Posterior vena cava (tissue), 2 donors: ENCODE data around the gene FAH. TPM values are rescaled to one million over a fixed set of nuclear protein-coding genes. Genes with fewer than 3 reads are reported as not detected.

ENCODE experiments used
- DNase-seq: peaks from one replicate; pipeline ENCODE4 v3.0.0-alpha.2; 2020; ENCODE audit warnings: low spot score
- intact Hi-C, 2 donors: fragments of 100-400 bp; cut with DNase I; formaldehyde crosslinking; loops; one replicate each; pipeline versions ENCODE4 v1.14.1 to v1.14.2; 2022 to 2023
- total RNA-seq, 2 donors: library from RNA; stranded (reverse); fragmentation: NEBNext Ultra II Directional; extraction: Animal tissue kit (Norgen Biotek cat#: 25700); gene quantifications; one replicate each; pipeline ENCODE4 v1.2.1, GENCODE V29; 2021
- donor health status: DM: yes; HTN: yes; CAD: no.
- donor health status: DM: yes; HTN: yes; CAD: no.

Gene FAH
- total RNA-seq, 2 donors from 2014 or later: 20.5 to 22.4 TPM

DNA sequence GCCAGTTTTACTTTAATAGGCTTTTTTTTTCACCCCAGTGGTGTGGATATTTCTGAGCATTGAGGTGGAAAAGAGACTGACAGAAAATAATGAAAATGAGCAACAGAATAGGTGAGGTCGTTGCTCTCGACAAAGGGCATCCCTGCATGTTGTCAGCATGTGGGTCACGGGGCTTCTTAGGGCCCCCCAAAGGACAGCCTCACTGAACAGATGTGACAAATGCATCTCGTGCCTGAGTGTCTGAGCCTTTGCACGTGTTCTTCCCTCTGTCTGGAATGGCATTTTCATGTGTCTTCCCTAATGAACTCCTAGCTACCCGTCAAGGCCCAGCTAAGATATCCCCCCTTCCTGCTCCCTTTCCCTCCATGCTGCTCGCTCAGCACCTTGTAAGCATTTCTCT is 31.8 kb downstream of the FAH start:
- intact Hi-C loops: no loop called here
- peak; percentile 12 for DNase-seq

DNA sequence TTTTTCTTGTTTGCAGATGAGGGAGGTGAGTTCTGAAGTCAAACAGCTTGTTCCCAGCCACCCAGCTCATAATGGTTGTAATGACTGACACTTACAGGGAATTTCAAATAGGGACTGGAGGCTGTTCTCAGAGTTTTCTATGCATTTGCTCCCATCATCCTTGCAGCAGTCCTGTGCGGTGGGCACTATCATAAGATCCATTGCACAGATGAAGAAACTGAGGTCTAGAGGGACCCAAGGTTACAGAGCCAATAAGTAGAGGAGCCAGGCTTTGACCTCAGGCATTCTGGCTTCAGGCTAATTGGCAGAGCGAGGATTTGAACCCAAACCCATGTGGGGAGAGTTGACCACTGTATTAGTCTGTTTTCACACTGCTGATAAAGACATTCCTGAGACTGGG is 32.4 kb downstream of the FAH start:
- peak; percentile 2 for DNase-seq
- intact Hi-C loops: no loop called here

DNA sequence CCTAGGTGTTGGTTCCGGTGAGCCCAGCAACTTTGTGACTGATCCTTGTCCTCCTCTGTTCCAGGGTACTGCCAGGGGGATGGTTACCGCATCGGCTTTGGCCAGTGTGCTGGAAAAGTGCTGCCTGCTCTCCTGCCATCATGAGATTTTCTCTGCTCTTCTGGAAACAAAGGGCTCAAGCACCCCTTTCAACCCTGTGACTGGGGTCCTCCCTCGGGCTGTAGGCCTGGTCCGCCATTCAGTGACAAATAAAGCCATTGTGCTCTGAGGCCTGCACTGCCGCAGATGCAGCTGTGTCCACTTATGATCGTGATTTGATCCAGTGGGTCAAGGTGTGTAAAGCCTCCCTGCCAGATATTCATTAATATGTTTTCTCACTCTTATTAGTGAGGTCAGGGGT is 33.3 kb downstream of the FAH start:
- intact Hi-C loops: no loop called here
- DNase-seq: no peak

DNA sequence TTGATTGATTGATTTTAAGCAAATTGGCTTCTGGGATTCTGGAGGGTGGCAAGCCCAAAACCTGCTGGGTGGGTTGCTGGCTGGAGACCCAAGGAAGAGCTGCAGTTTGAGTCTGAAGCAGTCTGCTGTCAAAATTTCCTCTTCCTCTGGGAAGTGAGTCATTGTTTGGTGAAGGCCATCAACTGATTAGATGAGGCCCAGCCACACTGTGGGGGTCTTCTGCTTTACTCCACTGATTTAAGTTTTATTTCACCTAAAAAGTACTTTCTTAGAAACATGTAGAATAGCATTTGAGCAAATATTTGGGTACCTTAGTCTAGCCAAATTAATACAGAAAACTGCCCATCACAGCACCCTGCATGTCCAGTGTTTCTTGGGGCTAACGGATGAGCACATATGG is 33.8 kb downstream of the FAH start:
- intact Hi-C loops: no loop called here

DNA sequence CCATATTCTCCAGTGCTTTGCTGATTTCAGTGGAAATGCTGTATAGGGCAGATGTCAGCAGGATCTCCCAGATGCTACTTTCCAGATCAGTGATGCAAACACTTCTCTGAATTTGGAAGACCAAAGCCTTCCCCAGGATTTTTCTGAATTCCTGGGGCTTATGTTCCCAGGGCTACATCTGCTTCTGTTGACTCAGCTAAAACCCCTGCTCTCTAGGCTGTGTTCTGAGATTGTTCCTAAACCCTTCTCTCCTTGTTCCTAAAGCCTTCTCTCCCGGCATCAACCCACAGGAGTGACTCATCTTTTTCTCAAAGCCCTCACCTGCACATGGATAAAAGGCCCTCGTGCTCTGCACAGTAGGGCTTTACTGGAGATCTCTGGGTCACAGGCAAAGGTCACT is 35.5 kb downstream of the FAH start:
- intact Hi-C loops: no loop called here
- no peak for DNase-seq

More for the DNA sequence above, 33.8 kb downstream of the FAH start:
- DNase-seq: no peak

DNA sequence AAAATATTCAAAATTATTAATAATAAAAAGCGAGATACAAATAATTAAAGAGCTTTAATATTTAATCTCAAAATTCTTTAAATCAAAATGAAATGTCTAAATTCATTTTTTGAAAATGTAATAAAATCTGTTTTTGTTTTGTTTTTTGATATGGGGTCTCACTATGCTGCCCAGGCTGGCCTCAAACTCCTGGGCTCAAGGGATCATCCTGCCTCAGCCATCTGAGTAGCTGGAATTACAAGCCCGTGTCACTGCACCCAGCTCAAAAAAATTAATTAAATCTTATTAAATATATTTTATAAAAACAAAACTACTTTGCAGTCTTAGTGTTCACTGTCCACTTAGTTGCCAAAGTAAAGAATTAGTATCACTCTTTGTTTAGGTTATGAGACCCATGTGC is 38.4 kb downstream of the FAH start:
- intact Hi-C loops: no loop called here
- DNase-seq: no peak

DNA sequence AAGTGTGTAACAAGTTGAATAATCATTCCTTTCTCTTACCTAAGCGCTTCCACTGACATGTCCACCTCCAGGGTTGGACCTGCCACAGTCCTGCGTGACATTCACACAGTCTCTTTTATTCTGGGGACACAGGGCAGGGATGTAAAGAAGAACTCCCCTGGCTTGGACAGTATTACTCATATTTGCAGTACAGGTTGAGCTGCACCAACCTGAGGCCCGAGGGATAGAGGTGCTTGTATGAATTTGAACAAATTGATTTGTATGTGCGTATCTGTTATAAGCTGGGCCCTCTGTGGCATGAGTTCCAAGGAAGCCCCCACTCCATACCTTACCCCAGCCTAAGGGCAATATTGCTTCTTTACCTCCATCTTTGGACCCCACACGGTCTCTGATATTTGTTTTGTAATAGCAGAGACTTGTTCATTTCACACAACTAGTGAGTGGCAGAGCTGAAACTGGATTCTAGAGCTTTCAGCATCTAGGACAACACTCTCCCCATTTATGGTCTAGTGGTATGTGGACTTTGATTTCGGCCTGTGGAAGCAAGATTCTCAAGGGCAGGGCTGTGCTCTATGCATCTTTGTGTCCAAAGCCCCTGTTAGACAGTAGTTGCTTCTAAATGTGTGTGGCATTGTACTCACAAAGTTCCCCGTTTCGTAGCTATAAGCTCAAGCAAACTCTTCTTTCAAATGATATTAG is 39.2 kb downstream of the FAH start:
- intact Hi-C loops: no loop called here
- DNase-seq: no peak

DNA sequence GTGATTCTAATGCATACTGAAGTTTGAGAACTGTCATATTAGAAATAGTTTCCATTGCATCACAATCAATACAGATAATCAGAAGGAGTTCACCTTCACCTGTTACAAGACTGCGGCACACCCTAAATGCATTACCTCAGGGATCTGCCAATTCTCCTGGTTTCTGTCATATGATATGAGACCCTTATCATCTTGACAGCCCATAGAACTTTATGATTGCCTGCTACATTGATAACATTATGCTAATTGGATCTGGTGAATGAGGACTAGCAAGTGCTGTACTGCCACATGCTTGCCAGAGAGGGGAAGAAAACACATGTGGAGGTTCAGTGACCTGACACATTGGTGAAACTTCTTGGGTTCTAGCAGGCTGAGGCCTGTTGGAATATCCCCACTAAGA is 41.4 kb downstream of the FAH start:
- no peak for DNase-seq
- intact Hi-C loops: no loop called here

DNA sequence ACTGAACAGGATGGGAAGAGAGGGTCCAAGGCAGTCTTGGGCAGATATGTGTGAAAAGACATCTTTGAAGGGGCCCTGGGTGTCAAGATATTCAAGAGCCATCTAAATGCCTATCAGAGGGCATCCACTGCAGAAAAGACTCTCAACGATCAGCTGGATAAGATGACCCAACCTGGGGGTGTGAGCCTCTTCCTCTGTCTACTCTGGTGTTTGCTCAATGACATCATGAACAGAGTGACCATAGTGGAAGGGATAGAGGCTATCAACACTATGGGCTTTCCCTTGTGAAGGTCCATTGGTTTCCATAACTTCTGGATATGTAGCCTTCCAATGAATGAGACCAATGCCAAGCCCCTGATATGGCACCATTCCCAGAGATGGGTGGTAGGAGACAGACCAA is 42.1 kb downstream of the FAH start:
- intact Hi-C loops: no loop called here
- DNase-seq: no peak

DNA sequence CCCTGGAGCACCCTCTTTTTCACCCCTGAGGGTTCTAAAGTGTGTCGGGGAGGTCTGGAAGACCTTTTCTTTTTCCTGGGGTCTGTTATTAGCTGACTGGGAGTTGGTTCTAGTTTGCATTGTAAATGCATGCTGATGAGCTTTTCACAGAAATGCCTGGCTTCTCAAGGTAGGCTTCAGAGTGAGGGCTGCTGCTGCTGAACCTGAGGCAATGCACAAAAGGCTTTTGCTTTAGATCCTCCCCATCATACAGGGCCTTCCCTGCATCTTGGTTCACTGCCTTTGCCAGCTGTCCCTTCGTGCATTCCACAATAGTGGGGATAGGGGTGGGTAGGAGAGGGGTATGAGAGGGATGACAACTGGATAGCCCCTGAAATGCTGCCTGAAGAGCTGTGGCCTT is 46.6 kb downstream of the FAH start:
- intact Hi-C loops: no loop called here
- no peak for DNase-seq

DNA sequence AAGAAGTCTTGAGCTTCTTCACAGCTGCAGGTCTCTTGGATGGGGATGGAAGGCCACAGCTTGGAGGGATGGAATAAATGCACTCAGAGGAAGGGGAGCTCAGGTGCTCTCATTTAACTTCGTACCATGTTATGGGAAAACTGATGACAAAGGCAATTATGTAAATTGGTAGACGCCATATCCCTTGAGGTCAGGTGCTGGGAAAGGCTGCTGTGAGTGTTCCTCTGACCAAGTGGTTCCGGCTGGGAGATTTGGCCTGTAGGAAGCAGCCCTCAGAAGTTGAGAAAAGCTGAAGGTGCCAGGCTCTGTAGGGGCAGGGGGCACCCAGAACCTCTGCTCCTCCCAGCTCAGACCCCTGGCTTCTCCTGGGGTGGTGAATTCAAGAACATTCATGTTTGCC is 47.1 kb downstream of the FAH start:
- no peak for DNase-seq
- intact Hi-C loops: no loop called here

DNA sequence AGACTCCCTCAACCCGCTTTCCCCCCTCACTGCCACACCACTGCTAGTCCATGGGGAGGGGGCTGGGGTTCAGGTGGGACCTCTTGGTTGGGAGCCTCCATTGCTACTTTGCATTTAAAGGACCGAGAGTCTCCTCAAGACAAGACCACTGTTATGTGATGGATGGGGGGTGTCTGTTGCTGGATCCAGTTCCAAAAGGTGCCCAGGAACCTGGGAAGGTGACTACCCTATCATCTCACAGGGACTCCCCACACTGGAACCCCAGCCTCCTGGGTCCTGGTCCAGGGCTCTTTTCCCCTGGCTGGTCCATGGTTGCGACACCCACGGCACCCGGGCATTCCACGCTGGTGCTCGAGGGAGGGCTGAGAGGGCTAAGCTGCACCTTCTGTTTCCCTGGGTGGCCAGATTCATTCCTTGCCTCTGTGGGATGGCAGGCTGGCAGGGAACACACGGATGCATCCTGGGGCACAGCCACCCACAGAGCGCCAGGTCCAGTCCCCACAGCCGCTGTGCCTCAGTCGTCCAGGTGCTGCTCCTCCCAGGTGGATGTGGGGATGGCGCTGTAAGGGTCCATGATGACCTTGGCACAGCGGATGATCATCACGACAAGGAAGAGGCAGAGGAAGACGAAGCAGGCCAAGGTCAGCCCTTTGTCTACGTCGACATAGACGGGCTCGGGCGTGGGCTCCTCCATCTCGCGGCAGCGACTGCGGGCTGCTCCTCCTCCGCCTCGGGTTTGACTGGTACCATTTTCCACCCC is 48.6 kb downstream of the FAH start:
- intact Hi-C loops: no loop called here
- DNase-seq: no peak

DNA sequence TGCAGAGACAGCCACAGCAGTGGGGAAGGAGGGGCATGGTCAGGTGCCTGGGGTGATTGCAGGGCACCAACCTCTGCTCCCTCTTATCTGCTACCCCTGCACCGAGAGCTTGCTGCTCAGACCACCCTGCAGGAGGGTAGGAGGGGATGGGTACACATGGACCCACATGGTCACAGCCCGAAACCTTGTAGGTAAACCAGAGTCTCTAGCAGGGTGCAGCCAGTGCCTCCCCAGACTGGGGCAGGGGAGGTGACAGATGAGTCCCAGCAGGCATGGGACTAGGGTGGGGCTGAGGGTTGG is 49.2 kb downstream of the FAH start:
- no peak for DNase-seq
- intact Hi-C loops: no loop called here

DNA sequence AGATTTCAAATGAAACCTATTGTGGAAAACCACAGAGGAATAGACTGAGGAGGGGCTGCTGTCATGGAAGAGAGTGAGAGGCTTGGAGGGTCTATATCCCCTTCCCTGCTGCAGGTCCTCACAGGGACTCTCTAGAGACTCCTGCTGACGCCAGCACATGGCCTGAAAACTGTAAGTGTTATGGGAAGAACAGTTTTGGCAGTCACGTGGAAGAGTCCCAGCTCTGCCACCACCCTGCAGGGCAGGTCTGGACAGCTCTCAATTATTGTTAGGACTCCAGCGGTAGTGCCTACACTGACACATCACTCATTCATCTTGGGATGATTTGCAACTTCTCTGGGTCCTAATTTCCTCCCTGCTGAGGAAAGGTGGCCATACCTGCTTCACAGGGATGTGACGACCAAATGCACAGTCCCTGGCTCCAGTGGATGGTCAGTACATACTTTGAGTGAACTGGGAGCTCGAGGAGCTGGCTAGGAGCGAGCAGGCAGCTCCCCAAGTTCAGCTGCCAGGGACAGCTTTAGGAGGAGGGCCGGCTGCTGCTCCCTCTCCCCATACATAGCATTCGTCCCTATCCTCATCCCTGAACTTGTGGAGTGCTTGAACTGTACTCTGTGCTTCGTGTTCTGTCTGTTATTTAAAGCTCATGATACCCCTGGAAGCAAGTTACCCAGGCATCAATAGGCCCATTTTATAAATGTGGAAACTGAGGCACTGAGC is 50.0 kb downstream of the FAH start:
- intact Hi-C loops: no loop called here

DNA sequence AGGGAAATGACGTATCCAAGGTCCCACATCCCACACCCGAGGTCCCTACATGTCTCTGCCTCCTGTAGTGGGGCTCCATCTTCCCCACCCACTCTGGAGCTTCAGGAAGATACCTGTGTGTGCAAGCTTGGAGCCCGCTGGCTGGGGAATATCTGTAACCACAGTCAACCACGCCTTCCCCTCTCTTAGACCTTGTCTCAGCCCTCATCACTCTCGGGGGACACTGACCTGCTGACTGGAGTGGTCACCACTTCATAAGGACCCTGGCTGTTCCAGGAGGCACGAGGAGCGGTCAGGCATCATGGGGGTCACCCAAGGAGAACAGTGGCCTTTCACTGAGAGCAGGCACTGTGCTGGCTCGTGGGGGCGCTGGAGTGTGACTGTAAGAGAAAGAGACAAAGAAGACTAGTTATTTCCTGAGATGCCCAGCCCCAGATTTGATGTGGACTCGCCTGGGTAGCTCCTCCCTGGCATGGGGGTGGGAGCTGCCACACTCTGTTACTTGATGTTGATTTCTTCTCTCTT is 50.6 kb downstream of the FAH start:
- no peak for DNase-seq
- intact Hi-C loops: no loop called here

More for the DNA sequence above, 50.0 kb downstream of the FAH start:
- DNase-seq: no peak

DNA sequence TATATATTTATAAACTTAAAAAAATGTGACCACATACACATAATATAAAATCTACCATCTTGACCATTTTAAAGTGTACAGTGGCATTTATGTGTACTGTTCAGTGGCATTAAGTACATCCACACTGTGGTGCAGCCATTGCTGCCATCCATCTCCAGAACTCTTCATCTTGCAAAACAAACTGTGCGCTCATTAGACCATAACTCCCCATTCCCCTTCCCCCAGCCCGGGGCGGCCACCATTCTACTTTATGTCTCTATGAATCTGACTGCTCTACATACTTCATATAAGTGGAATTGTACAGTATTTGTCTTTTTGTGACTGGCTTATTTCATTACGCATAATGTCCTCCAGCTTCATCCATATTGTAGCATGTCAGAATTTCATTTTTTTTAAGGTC is 51.4 kb downstream of the FAH start:
- no peak for DNase-seq

DNA sequence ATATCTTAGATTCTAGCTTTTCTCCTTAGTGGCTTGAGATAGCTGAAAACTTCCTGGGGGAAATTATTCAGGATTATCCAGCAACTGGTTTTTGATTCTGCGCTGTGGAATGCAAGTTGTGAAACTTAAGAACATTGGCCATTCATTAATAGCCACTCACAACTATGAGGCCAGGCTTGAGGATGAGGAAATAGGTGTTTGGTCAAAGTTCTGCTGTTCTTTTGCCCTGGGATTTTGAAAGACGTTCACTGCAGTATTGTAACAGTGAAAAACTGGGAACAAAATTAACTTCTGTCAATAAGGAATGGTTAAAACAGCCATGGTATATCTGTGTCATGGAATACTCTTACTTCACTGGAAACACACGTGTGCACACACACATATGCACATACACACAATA is 55.1 kb downstream of the FAH start:
- no peak for DNase-seq
- intact Hi-C loops: no loop called here

More for the DNA sequence above, 51.4 kb downstream of the FAH start:
- intact Hi-C loops: no loop called here

DNA sequence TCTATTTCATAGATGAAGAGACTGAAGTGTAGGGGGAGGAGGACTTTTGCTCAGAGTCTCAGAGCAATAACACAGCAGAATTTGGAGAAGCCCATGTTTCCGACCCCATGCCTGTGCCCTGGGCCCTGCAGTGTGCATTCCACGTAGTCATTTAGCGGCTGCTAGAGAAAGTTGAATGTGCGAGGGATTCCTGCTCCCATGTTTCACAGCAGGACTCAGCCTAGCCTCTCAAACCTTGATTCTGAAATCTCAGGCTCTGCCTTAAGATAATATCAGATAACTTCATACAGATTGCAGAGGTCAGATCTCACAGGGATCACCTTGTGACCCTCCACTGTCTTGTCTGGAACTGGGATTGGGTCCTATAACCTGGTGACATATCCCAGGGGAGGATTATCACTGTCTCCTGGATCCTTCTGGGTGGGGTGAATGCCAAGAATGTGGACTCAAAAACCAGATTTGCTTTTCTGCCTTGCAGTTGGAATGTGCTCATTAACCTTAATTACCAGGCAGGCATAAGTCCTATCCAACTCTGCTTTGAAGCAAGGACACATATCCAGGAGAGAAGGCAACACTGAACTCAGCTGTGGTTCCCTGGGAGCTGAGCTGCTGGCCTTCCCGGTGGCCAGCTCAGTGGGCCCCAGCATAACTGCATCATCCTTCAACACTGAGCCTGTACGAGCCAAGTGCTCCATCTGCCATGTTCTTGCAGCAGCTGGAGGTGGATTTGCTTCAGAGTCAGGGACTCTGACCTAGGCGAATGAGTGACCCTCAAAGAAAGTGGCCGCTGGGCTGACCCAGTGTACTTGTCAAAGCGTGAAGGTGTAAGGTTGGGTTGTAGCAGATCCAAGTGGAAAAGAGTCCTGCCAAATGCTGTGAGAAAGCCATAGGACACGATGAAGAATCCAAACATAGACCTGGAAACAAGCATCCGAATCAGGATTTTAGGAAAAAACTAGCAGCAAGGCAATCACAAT is 56.2 kb downstream of the FAH start:
- intact Hi-C loops: no loop called here
- DNase-seq: no peak
